ENCODE results near the gene SCD5. TPM values are rescaled to one million over a fixed set of nuclear protein-coding genes. Genes with fewer than 3 reads are reported as not detected.

Gene SCD5
- total RNA-seq, 6 experiments from 2014 or later = 0.62 to 1.4 (median 0.96) TPM

DNA sequence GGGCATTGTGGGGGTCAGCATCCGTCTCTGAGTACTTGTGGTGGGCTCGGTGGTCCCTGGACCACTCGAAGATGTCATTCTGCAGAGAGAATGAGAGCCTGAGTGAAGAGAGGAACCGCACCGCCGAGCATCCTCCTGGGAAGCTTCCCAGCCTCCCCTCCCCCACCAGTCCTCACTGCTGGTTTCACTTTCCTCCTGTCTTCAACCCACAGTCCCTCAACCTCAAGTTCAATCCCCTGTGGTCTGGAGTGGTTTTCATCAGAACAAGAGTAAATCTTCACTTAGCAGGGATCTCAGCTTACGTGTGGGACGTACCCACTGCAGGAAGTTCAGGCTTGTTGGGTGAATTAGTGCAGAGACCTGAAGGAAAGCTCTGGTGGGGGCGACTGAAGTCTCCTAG lies 117.8 kb downstream of the SCD5 start:
- WGBS (ENCODE audit: insufficient coverage, low coverage, low lambda C conversion rate, missing lambda C conversion rate) = 38% methylated on average over 6 of the region's 9 CpGs
- Histone ChIP-seq H3K27ac (no peak overlapping the region), H3K4me3 (no peak overlapping the region), H3K9me3 (no peaks in the 10 kb centered on the region), H3K4me1 (no peaks in the 10 kb centered on the region), H3K27me3 (no peaks in the 10 kb centered on the region), H3K36me3 (no peaks in the 10 kb centered on the region)
- DNase-seq (no peak), ATAC-seq (peak in 1 of 4 donors; percentile 39)
- TF ChIP-seq POLR2A (IDR thresholded peaks at IDR 0.05) = no peak
- intact Hi-C loops (cut with DNase I) = no loop called here

DNA sequence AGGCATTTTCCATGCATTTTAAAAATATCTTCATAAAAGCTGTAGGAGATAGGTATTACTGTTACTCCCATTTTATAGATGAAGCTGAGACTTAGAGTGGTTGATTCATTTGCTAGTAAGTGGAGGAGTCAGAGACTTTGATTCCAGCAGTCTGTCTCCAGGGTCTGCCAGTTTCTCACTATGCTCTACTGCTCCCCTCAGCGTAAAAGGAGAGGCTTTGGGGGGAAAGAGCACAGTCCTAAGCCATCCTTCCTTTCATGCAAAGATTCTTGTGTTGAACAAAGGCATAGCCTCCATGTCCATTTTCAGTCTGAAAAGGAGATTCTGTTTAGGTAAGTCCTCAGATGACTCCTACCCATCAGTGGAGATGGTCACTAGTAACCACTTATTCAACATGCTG lies 119.1 kb downstream of the SCD5 start:
- Histone ChIP-seq H3K36me3 (no peaks in the 10 kb centered on the region), H3K9me3 (no peaks in the 10 kb centered on the region), H3K27ac (no peak overlapping the region), H3K4me1 (no peaks in the 10 kb centered on the region), H3K27me3 (no peaks in the 10 kb centered on the region), H3K4me3 (no peak overlapping the region)
- no CpG with 5 or more reads among the region's 1 CpG for WGBS (ENCODE audit: insufficient coverage, low coverage, low lambda C conversion rate, missing lambda C conversion rate)
- DNase-seq (no peak), ATAC-seq (no peak)
- intact Hi-C loops (cut with DNase I) = no loop called here
- no peak for TF ChIP-seq POLR2A (IDR thresholded peaks at IDR 0.05)
- TF ChIP-seq, protein P1, sequence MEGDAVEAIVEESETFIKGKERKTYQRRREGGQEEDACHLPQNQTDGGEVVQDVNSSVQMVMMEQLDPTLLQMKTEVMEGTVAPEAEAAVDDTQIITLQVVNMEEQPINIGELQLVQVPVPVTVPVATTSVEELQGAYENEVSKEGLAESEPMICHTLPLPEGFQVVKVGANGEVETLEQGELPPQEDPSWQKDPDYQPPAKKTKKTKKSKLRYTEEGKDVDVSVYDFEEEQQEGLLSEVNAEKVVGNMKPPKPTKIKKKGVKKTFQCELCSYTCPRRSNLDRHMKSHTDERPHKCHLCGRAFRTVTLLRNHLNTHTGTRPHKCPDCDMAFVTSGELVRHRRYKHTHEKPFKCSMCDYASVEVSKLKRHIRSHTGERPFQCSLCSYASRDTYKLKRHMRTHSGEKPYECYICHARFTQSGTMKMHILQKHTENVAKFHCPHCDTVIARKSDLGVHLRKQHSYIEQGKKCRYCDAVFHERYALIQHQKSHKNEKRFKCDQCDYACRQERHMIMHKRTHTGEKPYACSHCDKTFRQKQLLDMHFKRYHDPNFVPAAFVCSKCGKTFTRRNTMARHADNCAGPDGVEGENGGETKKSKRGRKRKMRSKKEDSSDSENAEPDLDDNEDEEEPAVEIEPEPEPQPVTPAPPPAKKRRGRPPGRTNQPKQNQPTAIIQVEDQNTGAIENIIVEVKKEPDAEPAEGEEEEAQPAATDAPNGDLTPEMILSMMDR (IDR thresholded peaks at IDR 0.05) = no peak

DNA sequence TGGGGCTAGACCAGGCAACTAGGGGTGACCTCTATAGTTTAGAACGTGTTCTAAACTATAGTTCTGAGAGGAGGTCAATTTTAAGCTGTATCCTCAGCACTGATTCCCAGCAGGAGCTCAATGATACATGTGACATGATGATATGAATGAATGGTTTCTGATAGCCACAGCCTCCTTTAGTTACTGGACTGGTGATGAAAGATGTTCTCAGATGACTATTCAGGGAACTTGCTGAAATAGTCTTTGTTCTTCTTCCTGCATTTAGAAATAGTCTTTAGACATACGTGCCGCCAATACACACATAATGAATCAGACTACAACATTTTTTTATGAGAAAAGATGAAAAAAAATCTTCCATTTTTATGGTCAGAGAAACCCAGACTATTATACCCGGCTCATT lies 120.5 kb downstream of the SCD5 start:
- no peak for TF ChIP-seq POLR2A (IDR thresholded peaks at IDR 0.05)
- TF ChIP-seq, protein P1 (IDR thresholded peaks at IDR 0.05) = no peak
- Histone ChIP-seq H3K4me1 (no peaks in the 10 kb centered on the region), H3K27ac (no peak overlapping the region), H3K36me3 (no peaks in the 10 kb centered on the region), H3K4me3 (no peak overlapping the region), H3K9me3 (no peaks in the 10 kb centered on the region), H3K27me3 (no peaks in the 10 kb centered on the region)
- WGBS (ENCODE audit: insufficient coverage, low coverage, low lambda C conversion rate, missing lambda C conversion rate) = 51% methylated on average over 4 of the region's 4 CpGs
- ATAC-seq = no peak
- no peak for DNase-seq
- intact Hi-C loops (cut with DNase I) = no loop called here

DNA sequence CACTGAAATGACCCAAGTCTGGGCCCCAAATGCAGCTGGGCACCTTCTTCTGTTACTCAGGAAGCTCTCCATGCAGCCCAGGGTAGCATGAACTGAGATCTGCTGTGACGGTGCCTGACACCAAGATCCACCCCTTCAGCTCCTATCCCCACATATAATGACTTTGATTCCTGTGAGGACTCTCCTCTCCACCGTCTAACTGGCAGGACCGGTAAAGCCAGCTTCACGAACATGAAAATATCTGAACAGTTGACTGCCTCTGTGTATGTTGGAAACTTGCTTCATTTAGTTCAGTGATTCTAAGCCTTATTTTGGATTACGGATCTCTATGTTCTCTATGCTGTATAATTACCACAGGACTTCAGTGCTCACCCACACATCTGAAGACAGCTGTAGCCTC lies 121.3 kb downstream of the SCD5 start:
- no peak for DNase-seq

DNA sequence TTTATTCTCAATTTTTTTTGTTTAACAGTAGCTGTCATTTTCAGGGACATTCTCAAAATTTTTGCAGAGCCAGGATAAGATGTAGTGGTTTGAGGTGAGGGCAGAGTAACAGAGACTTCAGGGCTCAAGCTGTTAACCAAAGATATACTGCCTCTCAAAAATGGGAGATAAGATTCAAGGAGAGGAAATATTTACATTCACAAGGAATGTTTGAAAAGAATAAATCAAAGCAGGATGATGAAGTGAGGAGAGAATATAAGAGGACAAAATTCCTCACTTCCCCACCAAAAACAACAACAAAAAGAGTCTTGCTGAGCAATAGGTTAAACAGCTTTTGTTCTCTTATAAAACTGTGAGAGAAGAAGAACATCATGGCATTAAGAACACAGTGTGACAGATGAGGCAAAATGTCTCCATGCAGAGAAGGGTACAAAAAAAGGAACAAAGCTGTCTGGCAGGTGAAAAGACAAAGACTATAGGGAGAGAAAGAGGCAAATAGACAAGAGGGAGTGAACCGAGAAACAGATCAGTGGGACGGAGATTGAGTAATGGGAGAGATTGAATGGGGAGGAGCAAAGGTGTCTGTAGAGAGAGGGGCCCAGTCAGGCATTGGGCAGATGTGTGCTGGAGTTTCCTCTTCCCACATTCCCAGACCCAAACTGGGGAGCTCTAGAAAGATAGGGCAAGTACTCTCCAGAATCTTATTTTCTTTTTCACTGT lies 130.7 kb downstream of the SCD5 start:
- DNase-seq = no peak
- TF ChIP-seq, protein P1 (IDR thresholded peaks at IDR 0.05) = no peak
- TF ChIP-seq POLR2A (IDR thresholded peaks at IDR 0.05) = no peak
- Histone ChIP-seq H3K27ac (no peak overlapping the region), H3K9me3 (no peaks in the 10 kb centered on the region), H3K4me1 (no peaks in the 10 kb centered on the region), H3K4me3 (no peak overlapping the region), H3K36me3 (no peaks in the 10 kb centered on the region), H3K27me3 (no peaks in the 10 kb centered on the region)
- intact Hi-C loops (cut with DNase I) = no loop called here
- no peak for ATAC-seq
- 82% methylated on average over 2 of the region's 2 CpGs for WGBS (ENCODE audit: insufficient coverage, low coverage, low lambda C conversion rate, missing lambda C conversion rate)

More for the DNA sequence above, 121.3 kb downstream of the SCD5 start:
- intact Hi-C loops (cut with DNase I) = no loop called here
- TF ChIP-seq, protein P1 (IDR thresholded peaks at IDR 0.05) = no peak
- no peak for TF ChIP-seq POLR2A (IDR thresholded peaks at IDR 0.05)
- H3K4me1 ChIP-seq = no peaks in the 10 kb centered on the region
- no peak overlapping the region for H3K27ac ChIP-seq
- H3K9me3 ChIP-seq = no peaks in the 10 kb centered on the region
- H3K36me3 ChIP-seq = no peaks in the 10 kb centered on the region
- ATAC-seq = no peak
- H3K4me3 ChIP-seq = no peak overlapping the region
- WGBS (ENCODE audit: insufficient coverage, low coverage, low lambda C conversion rate, missing lambda C conversion rate) = 90% methylated on average over 4 of the region's 5 CpGs
- H3K27me3 ChIP-seq = no peaks in the 10 kb centered on the region

Measured in right lobe of liver (tissue), 6 donors.